ENCODE measurements around the gene BMPER.

GRCh38 chr7:33973231-33974015, 68.1 kb downstream of the BMPER start:
- TF ChIP-seq, protein P1, sequence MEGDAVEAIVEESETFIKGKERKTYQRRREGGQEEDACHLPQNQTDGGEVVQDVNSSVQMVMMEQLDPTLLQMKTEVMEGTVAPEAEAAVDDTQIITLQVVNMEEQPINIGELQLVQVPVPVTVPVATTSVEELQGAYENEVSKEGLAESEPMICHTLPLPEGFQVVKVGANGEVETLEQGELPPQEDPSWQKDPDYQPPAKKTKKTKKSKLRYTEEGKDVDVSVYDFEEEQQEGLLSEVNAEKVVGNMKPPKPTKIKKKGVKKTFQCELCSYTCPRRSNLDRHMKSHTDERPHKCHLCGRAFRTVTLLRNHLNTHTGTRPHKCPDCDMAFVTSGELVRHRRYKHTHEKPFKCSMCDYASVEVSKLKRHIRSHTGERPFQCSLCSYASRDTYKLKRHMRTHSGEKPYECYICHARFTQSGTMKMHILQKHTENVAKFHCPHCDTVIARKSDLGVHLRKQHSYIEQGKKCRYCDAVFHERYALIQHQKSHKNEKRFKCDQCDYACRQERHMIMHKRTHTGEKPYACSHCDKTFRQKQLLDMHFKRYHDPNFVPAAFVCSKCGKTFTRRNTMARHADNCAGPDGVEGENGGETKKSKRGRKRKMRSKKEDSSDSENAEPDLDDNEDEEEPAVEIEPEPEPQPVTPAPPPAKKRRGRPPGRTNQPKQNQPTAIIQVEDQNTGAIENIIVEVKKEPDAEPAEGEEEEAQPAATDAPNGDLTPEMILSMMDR (IDR thresholded peaks at IDR 0.05; ENCODE audit: poor library complexity): no peak
- TF ChIP-seq EZH2 (IDR thresholded peaks at IDR 0.05; ENCODE audit: borderline replicate concordance) (no peak), EZH2phosphoT487 (IDR thresholded peaks at IDR 0.05; ENCODE audit: low read depth, severe bottlenecking, unreplicated experiment) (no peak)
